ENCODE data around the gene HPCAL4. TPM values are rescaled to one million over a fixed set of nuclear protein-coding genes. Genes with fewer than 3 reads are reported as not detected.
A peak's percentile ranks its signal among the peaks of the same experiment; 100 is the strongest.

The HPCAL4 gene
- total RNA-seq, 1 donor from 2014 or later, result 0.39 TPM

DNA sequence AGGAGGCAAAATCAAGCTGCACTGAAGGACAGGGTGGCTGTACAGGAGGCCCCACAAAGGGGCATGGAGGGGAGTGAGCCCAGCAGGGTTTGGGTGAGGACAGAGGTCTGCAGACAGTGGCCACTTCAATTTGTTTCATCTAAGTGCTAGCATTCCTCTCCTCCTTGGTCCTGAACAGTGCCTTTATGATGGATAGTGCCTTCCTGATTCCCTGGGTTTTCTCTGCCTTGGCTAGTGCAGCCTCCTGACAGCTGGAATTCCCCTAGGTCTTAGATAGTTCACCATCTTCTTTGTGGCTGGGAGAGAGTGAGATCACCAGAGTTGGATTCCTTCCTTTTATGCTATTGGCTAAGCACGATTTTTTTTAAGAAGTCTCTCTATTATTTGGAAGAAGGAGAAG is 3.8 kb upstream of the HPCAL4 start:
- H3K4me3 Mint-ChIP-seq (ENCODE audit: low read depth), result no peak overlapping the region
- peaks cover 53% of the 10 kb centered on the region for H3K27me3 Mint-ChIP-seq (ENCODE audit: low read depth)
- H3K4me1 Mint-ChIP-seq (ENCODE audit: low read depth), result peaks cover 17% of the 10 kb centered on the region
- no peak for DNase-seq (ENCODE audit: low spot score)
- intact Hi-C loops (cut with micrococcal nuclease), result no loop called here
- H3K36me3 Mint-ChIP-seq (ENCODE audit: low read depth), result no peaks in the 10 kb centered on the region
- H3K9me3 Mint-ChIP-seq, result no peaks in the 10 kb centered on the region
- H3K27ac Mint-ChIP-seq, result no peak overlapping the region

DNA sequence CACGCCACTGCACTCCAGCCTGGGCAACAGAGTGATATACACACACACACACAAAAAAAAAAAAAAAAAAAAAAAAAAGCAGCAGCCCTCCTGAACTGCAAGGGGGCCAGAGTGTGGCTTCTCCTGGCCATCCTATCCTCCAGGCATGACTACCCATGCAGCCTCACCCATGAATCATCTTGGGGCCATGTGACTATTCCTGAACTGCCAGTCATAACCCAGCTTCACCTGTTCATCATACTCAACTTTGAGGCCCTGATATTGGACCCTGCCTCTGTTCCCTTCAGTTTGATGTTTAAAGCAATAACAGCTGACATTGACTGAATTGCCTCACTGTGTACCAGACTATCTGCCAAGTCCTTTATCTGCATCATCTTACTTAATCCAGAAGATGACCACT is 2.8 kb upstream of the HPCAL4 start:
- DNase-seq (ENCODE audit: low spot score), result no peak
- no peak overlapping the region for H3K4me3 Mint-ChIP-seq (ENCODE audit: low read depth)
- no peak overlapping the region for H3K27ac Mint-ChIP-seq
- no peaks in the 10 kb centered on the region for H3K36me3 Mint-ChIP-seq (ENCODE audit: low read depth)
- peaks cover 18% of the 10 kb centered on the region for H3K4me1 Mint-ChIP-seq (ENCODE audit: low read depth)
- intact Hi-C loops (cut with micrococcal nuclease), result no loop called here
- H3K9me3 Mint-ChIP-seq, result no peaks in the 10 kb centered on the region
- peaks cover 59% of the 10 kb centered on the region for H3K27me3 Mint-ChIP-seq (ENCODE audit: low read depth)

GRCh38 chr1:39692152-39693074 is 1.2 kb upstream of the HPCAL4 start:
- no peaks in the 10 kb centered on the region for H3K36me3 Mint-ChIP-seq (ENCODE audit: low read depth)
- peaks cover 18% of the 10 kb centered on the region for H3K4me1 Mint-ChIP-seq (ENCODE audit: low read depth)
- no peaks in the 10 kb centered on the region for H3K9me3 Mint-ChIP-seq
- intact Hi-C loops (cut with micrococcal nuclease), result no loop called here
- no peak overlapping the region for H3K27ac Mint-ChIP-seq
- peaks cover 61% of the 10 kb centered on the region for H3K27me3 Mint-ChIP-seq (ENCODE audit: low read depth)
- no peak overlapping the region for H3K4me3 Mint-ChIP-seq (ENCODE audit: low read depth)
- no peak for DNase-seq (ENCODE audit: low spot score)

- Mint-ChIP-seq H3K9me3 (no peaks in the 10 kb centered on the region), H3K4me1 (ENCODE audit: low read depth) (peaks cover 18% of the 10 kb centered on the region), H3K27ac (no peak overlapping the region), H3K27me3 (ENCODE audit: low read depth) (peaks cover 58% of the 10 kb centered on the region), H3K36me3 (ENCODE audit: low read depth) (no peaks in the 10 kb centered on the region), H3K4me3 (ENCODE audit: low read depth) (peak overlapping the region; percentile 70)
- no peak for DNase-seq (ENCODE audit: low spot score)
- intact Hi-C loops (cut with micrococcal nuclease), result no loop called here
These were observed 345 bp downstream of the HPCAL4 start for GRCh38 chr1:39690794-39691382.

- no peaks in the 10 kb centered on the region for H3K36me3 Mint-ChIP-seq (ENCODE audit: low read depth)
- H3K27me3 Mint-ChIP-seq (ENCODE audit: low read depth), result peaks cover 57% of the 10 kb centered on the region
- intact Hi-C loops (cut with micrococcal nuclease), result no loop called here
- peaks cover 18% of the 10 kb centered on the region for H3K4me1 Mint-ChIP-seq (ENCODE audit: low read depth)
- peak overlapping the region; percentile 70 for H3K4me3 Mint-ChIP-seq (ENCODE audit: low read depth)
- no peaks in the 10 kb centered on the region for H3K9me3 Mint-ChIP-seq
- DNase-seq (ENCODE audit: low spot score), result no peak
- H3K27ac Mint-ChIP-seq, result no peak overlapping the region
These were observed 1.0 kb downstream of the HPCAL4 start for GRCh38 chr1:39690225-39690624.

GRCh38 chr1:39689635-39690034 is 1.6 kb downstream of the HPCAL4 start:
- intact Hi-C loops (cut with micrococcal nuclease), result no loop called here
- Mint-ChIP-seq H3K4me1 (ENCODE audit: low read depth) (peaks cover 13% of the 10 kb centered on the region), H3K27me3 (ENCODE audit: low read depth) (peaks cover 60% of the 10 kb centered on the region)

GRCh38 chr1:39689214-39689613 is 2.0 kb downstream of the HPCAL4 start:
- peaks cover 13% of the 10 kb centered on the region for H3K4me1 Mint-ChIP-seq (ENCODE audit: low read depth)
- H3K27ac Mint-ChIP-seq, result no peak overlapping the region
- peaks cover 62% of the 10 kb centered on the region for H3K27me3 Mint-ChIP-seq (ENCODE audit: low read depth)
- H3K9me3 Mint-ChIP-seq, result no peaks in the 10 kb centered on the region
- intact Hi-C loops (cut with micrococcal nuclease), result no loop called here
- no peaks in the 10 kb centered on the region for H3K36me3 Mint-ChIP-seq (ENCODE audit: low read depth)
- DNase-seq (ENCODE audit: low spot score), result no peak
- H3K4me3 Mint-ChIP-seq (ENCODE audit: low read depth), result no peak overlapping the region

More at GRCh38 chr1:39689635-39690034, 1.6 kb downstream of the HPCAL4 start:
- no peak for DNase-seq (ENCODE audit: low spot score)
- no peak overlapping the region for H3K27ac Mint-ChIP-seq
- H3K4me3 Mint-ChIP-seq (ENCODE audit: low read depth), result peak overlapping the region; percentile 70
- H3K9me3 Mint-ChIP-seq, result no peaks in the 10 kb centered on the region
- no peaks in the 10 kb centered on the region for H3K36me3 Mint-ChIP-seq (ENCODE audit: low read depth)

DNA sequence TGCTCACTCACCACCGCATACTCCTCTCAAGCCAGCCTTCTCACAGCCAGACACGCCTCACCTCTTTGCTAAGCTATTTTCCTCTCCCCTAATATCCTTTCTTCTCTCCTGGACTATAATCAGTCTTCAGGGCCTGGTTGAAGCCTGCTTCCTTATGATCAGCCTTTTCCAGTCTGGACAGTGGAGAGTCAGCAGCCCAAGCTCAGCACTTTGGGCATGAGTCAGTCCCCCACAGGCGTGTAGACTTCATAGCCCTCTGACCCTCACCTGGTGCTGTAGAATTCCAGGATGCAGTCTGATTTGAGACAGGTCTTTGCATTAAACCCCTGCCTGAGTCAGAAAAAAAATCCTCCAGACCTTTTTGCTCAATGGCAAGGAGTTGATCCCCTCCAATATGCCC is 2.5 kb downstream of the HPCAL4 start:
- intact Hi-C loops (cut with micrococcal nuclease), result no loop called here
- H3K9me3 Mint-ChIP-seq, result no peaks in the 10 kb centered on the region
- no peak overlapping the region for H3K27ac Mint-ChIP-seq
- peaks cover 13% of the 10 kb centered on the region for H3K4me1 Mint-ChIP-seq (ENCODE audit: low read depth)
- no peak overlapping the region for H3K4me3 Mint-ChIP-seq (ENCODE audit: low read depth)
- no peaks in the 10 kb centered on the region for H3K36me3 Mint-ChIP-seq (ENCODE audit: low read depth)
- DNase-seq (ENCODE audit: low spot score), result no peak
- peaks cover 59% of the 10 kb centered on the region for H3K27me3 Mint-ChIP-seq (ENCODE audit: low read depth)

DNA sequence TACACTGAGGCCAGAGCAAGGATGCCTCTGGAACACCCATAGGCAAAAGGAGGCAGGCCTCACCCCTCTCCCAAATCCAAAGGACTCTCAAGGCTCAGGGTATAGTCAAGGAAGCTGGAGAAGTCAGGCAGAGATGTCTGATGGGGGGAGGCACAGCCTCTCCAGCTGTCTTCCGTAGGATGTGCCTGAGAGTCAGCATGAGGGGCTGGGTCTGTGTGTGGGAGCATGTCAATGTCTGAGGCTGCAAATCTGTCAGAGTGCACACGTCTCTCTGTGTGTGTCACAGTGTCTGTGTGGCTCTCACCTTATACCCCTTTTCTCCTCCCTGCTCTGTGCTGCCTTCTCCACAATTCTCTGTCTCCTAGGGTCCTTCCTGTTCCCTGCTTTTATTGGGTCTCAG is 4.0 kb downstream of the HPCAL4 start:
- DNase-seq (ENCODE audit: low spot score), result no peak
- peaks cover 11% of the 10 kb centered on the region for H3K4me1 Mint-ChIP-seq (ENCODE audit: low read depth)
- H3K36me3 Mint-ChIP-seq (ENCODE audit: low read depth), result no peaks in the 10 kb centered on the region
- H3K27ac Mint-ChIP-seq, result no peak overlapping the region
- intact Hi-C loops (cut with micrococcal nuclease), result no loop called here
- no peaks in the 10 kb centered on the region for H3K9me3 Mint-ChIP-seq
- peaks cover 60% of the 10 kb centered on the region for H3K27me3 Mint-ChIP-seq (ENCODE audit: low read depth)
- no peak overlapping the region for H3K4me3 Mint-ChIP-seq (ENCODE audit: low read depth)

GRCh38 chr1:39685071-39685470 is 6.2 kb downstream of the HPCAL4 start:
- intact Hi-C loops (cut with micrococcal nuclease), result no loop called here
- no peaks in the 10 kb centered on the region for H3K9me3 Mint-ChIP-seq
- no peak for DNase-seq (ENCODE audit: low spot score)
- peaks cover 7% of the 10 kb centered on the region for H3K4me1 Mint-ChIP-seq (ENCODE audit: low read depth)
- H3K27me3 Mint-ChIP-seq (ENCODE audit: low read depth), result peaks cover 65% of the 10 kb centered on the region
- no peak overlapping the region for H3K4me3 Mint-ChIP-seq (ENCODE audit: low read depth)
- H3K36me3 Mint-ChIP-seq (ENCODE audit: low read depth), result no peaks in the 10 kb centered on the region
- no peak overlapping the region for H3K27ac Mint-ChIP-seq

GRCh38 chr1:39684313-39684664 is 6.9 kb downstream of the HPCAL4 start:
- intact Hi-C loops (cut with micrococcal nuclease), result no loop called here
- Mint-ChIP-seq H3K9me3 (no peaks in the 10 kb centered on the region), H3K4me3 (ENCODE audit: low read depth) (no peak overlapping the region), H3K27me3 (ENCODE audit: low read depth) (peaks cover 61% of the 10 kb centered on the region), H3K27ac (no peak overlapping the region), H3K36me3 (ENCODE audit: low read depth) (no peaks in the 10 kb centered on the region), H3K4me1 (ENCODE audit: low read depth) (peaks cover 6% of the 10 kb centered on the region)
- DNase-seq (ENCODE audit: low spot score), result no peak

DNA sequence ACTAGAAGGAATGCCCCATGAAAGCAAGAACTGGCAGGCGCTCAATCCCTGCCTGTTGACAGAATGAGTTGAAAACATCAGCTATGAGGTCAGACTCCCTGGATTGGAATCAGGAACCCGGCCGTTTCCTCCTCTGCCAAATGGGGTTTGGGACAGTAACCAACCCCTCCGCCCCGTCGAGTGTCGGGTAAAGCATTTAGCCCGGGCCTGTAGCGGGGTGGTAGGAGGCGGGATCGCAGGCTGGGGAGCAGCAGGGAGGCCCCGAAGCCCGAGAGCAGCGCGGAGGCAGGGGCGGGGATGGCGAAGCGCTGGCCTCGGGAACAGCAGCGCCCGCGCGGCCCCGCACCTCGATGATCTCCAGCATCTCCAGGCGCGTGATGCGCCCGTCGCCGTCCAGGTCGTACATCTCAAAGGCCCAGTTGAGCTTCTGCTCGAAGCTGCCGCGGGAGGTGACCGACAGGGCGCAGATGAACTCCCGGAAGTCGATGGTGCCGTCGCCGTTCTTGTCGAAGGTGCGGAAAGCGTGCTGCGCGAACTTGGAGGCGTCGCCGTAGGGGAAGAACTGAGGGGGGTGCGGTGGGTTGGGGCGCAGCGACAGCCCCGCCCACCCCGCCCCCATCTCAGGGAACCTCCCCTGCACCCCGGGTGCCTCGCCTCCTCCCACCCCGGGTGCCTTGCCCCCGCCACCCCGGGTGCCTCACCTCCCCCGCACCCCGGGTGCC is 7.5 kb downstream of the HPCAL4 start:
- Mint-ChIP-seq H3K4me3 (ENCODE audit: low read depth) (no peak overlapping the region), H3K36me3 (ENCODE audit: low read depth) (no peaks in the 10 kb centered on the region), H3K27ac (no peak overlapping the region), H3K27me3 (ENCODE audit: low read depth) (peaks cover 58% of the 10 kb centered on the region), H3K9me3 (no peaks in the 10 kb centered on the region), H3K4me1 (ENCODE audit: low read depth) (peaks cover 6% of the 10 kb centered on the region)
- no peak for DNase-seq (ENCODE audit: low spot score)
- intact Hi-C loops (cut with micrococcal nuclease), result no loop called here

DNA sequence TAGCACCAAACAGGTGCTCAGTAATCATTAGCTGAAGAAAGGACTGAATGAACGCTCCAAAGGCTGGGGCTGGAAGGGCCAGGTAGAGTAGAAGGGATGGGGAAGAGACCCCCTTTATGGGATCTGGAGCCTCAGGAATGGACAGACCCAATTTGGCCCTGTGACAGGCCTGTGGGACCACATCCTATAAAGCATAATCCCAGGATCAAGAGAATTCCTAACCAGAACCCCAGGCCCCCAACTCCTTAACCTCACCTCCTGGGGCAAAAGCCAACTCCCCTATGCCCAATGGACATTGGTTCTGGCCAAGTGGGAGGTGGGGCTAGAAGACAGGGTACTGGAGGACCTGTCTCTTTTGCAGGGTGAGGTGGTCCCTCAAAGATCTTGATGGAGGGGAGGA is 9.2 kb downstream of the HPCAL4 start:
- intact Hi-C loops (cut with micrococcal nuclease), result no loop called here
- Mint-ChIP-seq H3K27ac (no peak overlapping the region), H3K4me3 (ENCODE audit: low read depth) (no peak overlapping the region), H3K36me3 (ENCODE audit: low read depth) (no peaks in the 10 kb centered on the region), H3K9me3 (no peaks in the 10 kb centered on the region), H3K4me1 (ENCODE audit: low read depth) (peaks cover 6% of the 10 kb centered on the region), H3K27me3 (ENCODE audit: low read depth) (peaks cover 44% of the 10 kb centered on the region)
- DNase-seq (ENCODE audit: low spot score), result no peak
